Endothelial cell (in vitro differentiated cells): ENCODE results near the gene CD74. TPM values are rescaled to one million over a fixed set of nuclear protein-coding genes. Genes with fewer than 3 reads are reported as not detected.

Source experiments
- DNase-seq: peaks from one replicate; pipeline ENCODE4 v3.0.0; 2021; ENCODE audit warnings: low spot score
- H3K27ac Mint-ChIP-seq: one replicate; pipeline ENCODE4 v1.8.0; 2021; ENCODE audit warnings: mixed read lengths, inconsistent platforms; ENCODE audit not compliant: unreplicated experiment
- H3K27me3 Mint-ChIP-seq: one replicate; pipeline ENCODE4 v1.8.0; 2021; ENCODE audit warnings: mild to moderate bottlenecking, moderate library complexity, mixed read lengths, inconsistent platforms; ENCODE audit not compliant: unreplicated experiment
- H3K36me3 Mint-ChIP-seq: one replicate; pipeline ENCODE4 v1.8.0; 2021; ENCODE audit warnings: mild to moderate bottlenecking, low read depth, mixed read lengths, inconsistent platforms; ENCODE audit not compliant: unreplicated experiment
- H3K4me1 Mint-ChIP-seq: one replicate; pipeline ENCODE4 v1.8.0; 2021; ENCODE audit warnings: mild to moderate bottlenecking, mixed read lengths, inconsistent platforms; ENCODE audit not compliant: unreplicated experiment
- H3K4me3 Mint-ChIP-seq: one replicate; pipeline ENCODE4 v1.8.0; 2021; ENCODE audit warnings: mild to moderate bottlenecking, mixed read lengths, inconsistent platforms; ENCODE audit not compliant: unreplicated experiment
- H3K9me3 Mint-ChIP-seq: one replicate; pipeline ENCODE4 v1.8.0; 2021; ENCODE audit warnings: mixed read lengths, inconsistent platforms; ENCODE audit not compliant: unreplicated experiment
- total RNA-seq: library from RNA; stranded (reverse); fragmentation: NEBNext Ultra II Directional; extraction: Animal tissue kit (Norgen Biotek cat#: 25700); gene quantifications from one replicate; pipeline ENCODE4 v1.2.1, GENCODE V29; 2021; ENCODE audit not compliant: unreplicated experiment
- TF ChIP-seq, protein P1 (sequence below): fragments of 200-600 bp; sonication (generic); IDR thresholded peaks from one replicate; pipeline ENCODE4 v1.5.0; 2021; ENCODE audit warnings: antibody characterized with exemption; ENCODE audit not compliant: unreplicated experiment

Gene CD74
- total RNA-seq, 1 donor from 2014 or later = 170 TPM

DNA sequence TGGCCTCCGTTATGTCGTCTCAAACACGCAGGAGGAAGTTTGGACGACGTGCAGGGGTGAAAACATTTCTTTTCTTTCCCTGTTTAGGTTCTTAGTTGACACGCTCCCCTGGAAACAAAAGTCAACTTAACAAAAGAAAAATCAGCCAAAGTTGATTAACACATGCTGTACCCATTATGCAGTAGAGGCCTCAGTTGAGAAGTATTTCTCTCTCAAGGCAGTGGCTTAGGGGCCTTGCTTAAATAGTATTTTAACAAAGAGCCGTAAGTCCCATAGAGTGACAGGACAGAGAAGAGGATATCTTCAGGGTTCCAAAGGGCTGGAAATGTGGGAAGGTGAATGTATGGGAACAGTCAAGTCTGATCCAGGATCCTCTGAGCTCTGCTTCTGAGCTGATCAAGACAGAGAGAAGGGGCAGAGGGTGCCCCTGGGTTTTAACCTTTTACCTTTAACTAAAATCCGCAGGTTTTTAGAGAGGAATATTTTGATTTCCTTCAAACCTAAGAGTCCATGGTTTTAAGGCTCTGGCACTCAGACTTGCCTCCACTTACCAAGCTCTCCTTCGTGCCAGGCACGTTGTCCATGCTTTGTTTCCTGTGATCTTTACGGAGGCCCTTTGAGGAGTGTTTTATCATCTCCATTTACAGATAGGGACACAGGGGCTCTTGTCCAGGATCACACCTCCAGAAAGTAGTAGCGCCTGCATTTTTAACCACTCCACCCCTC is 629 bp upstream of the CD74 start:
- H3K27ac Mint-ChIP-seq = peak overlapping the region; percentile 92
- no peak for DNase-seq
- H3K9me3 Mint-ChIP-seq = no peaks in the 10 kb centered on the region
- TF ChIP-seq, protein P1, sequence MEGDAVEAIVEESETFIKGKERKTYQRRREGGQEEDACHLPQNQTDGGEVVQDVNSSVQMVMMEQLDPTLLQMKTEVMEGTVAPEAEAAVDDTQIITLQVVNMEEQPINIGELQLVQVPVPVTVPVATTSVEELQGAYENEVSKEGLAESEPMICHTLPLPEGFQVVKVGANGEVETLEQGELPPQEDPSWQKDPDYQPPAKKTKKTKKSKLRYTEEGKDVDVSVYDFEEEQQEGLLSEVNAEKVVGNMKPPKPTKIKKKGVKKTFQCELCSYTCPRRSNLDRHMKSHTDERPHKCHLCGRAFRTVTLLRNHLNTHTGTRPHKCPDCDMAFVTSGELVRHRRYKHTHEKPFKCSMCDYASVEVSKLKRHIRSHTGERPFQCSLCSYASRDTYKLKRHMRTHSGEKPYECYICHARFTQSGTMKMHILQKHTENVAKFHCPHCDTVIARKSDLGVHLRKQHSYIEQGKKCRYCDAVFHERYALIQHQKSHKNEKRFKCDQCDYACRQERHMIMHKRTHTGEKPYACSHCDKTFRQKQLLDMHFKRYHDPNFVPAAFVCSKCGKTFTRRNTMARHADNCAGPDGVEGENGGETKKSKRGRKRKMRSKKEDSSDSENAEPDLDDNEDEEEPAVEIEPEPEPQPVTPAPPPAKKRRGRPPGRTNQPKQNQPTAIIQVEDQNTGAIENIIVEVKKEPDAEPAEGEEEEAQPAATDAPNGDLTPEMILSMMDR = no peak
- peaks cover 5% of the 10 kb centered on the region for H3K27me3 Mint-ChIP-seq
- no peak overlapping the region for H3K4me3 Mint-ChIP-seq
- H3K4me1 Mint-ChIP-seq = peaks cover 23% of the 10 kb centered on the region
- H3K36me3 Mint-ChIP-seq = no peaks in the 10 kb centered on the region

- H3K9me3 Mint-ChIP-seq = no peaks in the 10 kb centered on the region
- H3K4me3 Mint-ChIP-seq = no peak overlapping the region
- peaks cover 5% of the 10 kb centered on the region for H3K27me3 Mint-ChIP-seq
- TF ChIP-seq, protein P1 = no peak
- H3K4me1 Mint-ChIP-seq = peaks cover 23% of the 10 kb centered on the region
- no peaks in the 10 kb centered on the region for H3K36me3 Mint-ChIP-seq
- DNase-seq = no peak
- no peak overlapping the region for H3K27ac Mint-ChIP-seq
Observed at GRCh38 chr5:150411245-150411979, 1.3 kb downstream of the CD74 start.

GRCh38 chr5:150410524-150411244 is 2.0 kb downstream of the CD74 start:
- DNase-seq = peak; percentile 53
- H3K9me3 Mint-ChIP-seq = no peaks in the 10 kb centered on the region
- peaks cover 23% of the 10 kb centered on the region for H3K4me1 Mint-ChIP-seq
- TF ChIP-seq, protein P1 = no peak
- peak overlapping the region; percentile 82 for H3K4me3 Mint-ChIP-seq
- peaks cover 10% of the 10 kb centered on the region for H3K27me3 Mint-ChIP-seq
- H3K27ac Mint-ChIP-seq = peak overlapping the region; percentile 99
- H3K36me3 Mint-ChIP-seq = no peaks in the 10 kb centered on the region

- H3K27me3 Mint-ChIP-seq = peaks cover 10% of the 10 kb centered on the region
- peak overlapping the region; percentile 99 for H3K27ac Mint-ChIP-seq
- H3K4me3 Mint-ChIP-seq = peak overlapping the region; percentile 82
Observed at GRCh38 chr5:150409638-150410523, 2.8 kb downstream of the CD74 start.

More at GRCh38 chr5:150409638-150410523, 2.8 kb downstream of the CD74 start:
- TF ChIP-seq, protein P1 = no peak
- Mint-ChIP-seq H3K36me3 (no peaks in the 10 kb centered on the region), H3K9me3 (no peaks in the 10 kb centered on the region), H3K4me1 (peaks cover 23% of the 10 kb centered on the region)
- peak; percentile 80 for DNase-seq
